H1 (cell line): ENCODE results near the gene TMEM150A. TPM values are rescaled to one million over a fixed set of nuclear protein-coding genes. Genes with fewer than 3 reads are reported as not detected.

ENCODE experiments used
- CTCF ChIA-PET: fragments of 300-600 bp; sonication (Branson Sonifier 250); formaldehyde crosslinking; loops from one replicate; lab custom pipeline; 2021; ENCODE audit not compliant: partially characterized antibody; lab: Charles Lee
- POLR2A ChIA-PET: fragments of 300-600 bp; sonication (Branson Sonifier 250); formaldehyde crosslinking; loops from one replicate; lab custom pipeline; 2021; ENCODE audit warnings: inconsistent platforms; ENCODE audit not compliant: partially characterized antibody; lab: Charles Lee
- DNase-seq, 2 experiments: peaks; one replicate each; pipeline versions ENCODE4 v3.0.0 to v3.0.0-alpha.2; 2010 to 2022; ENCODE audit warnings: low spot score in 2 of 2, low read depth in 1 of 2, mixed read lengths in 1 of 2
- FAIRE-seq: peaks from 2 replicates; lab custom pipeline; 2011; peaks lifted over from hg19 to GRCh38; lab: Jason Lieb, UNC
- H2AFZ ChIP-seq: 2 replicates; pipeline ENCODE4 v1.8.1; 2012; ENCODE audit warnings: low read length, inconsistent platforms
- H2AK5ac ChIP-seq: 2 replicates; pipeline ENCODE4 v1.6.1; 2013; ENCODE audit warnings: low read depth, low read length
- H2BK120ac ChIP-seq: replicated peaks from 2 replicates; pipeline ENCODE3; 2013; ENCODE audit warnings: low read depth, low read length, inconsistent platforms
- H2BK12ac ChIP-seq: 2 replicates; pipeline ENCODE4 v1.6.1; 2013; ENCODE audit warnings: low read depth, low read length
- H2BK15ac ChIP-seq: 2 replicates; pipeline ENCODE4 v1.6.1; 2013; ENCODE audit warnings: low read length
- H2BK20ac ChIP-seq: 2 replicates; pipeline ENCODE4 v1.6.1; 2013; ENCODE audit warnings: low read length
- H2BK5ac ChIP-seq: 2 replicates; pipeline ENCODE4 v1.6.1; 2013; ENCODE audit warnings: low read depth, low read length
- H3K14ac ChIP-seq: 2 replicates; pipeline ENCODE4 v1.6.1; 2013; ENCODE audit warnings: inconsistent platforms; ENCODE audit not compliant: insufficient read length
- H3K18ac ChIP-seq: 2 replicates; pipeline ENCODE4 v1.6.1; 2013; ENCODE audit warnings: low read length; ENCODE audit errors: extremely low read depth
- H3K23ac ChIP-seq: 2 replicates; pipeline ENCODE4 v1.6.1; 2013; ENCODE audit warnings: inconsistent platforms; ENCODE audit not compliant: insufficient read length
- H3K23me2 ChIP-seq: 2 replicates; pipeline ENCODE4 v1.6.1; 2013; ENCODE audit warnings: low read depth, low read length
- H3K27ac ChIP-seq: 2 replicates; pipeline ENCODE4 v1.6.1; 2011; ENCODE audit warnings: low read depth, low read length, inconsistent platforms
- H3K27me3 ChIP-seq, 4 experiments: replicated peaks in 1 of 4; 1 replicate in 1 of 4; 2 replicates in 3 of 4; pipeline versions ENCODE4 v1.6.1 to v1.8.1; 2011 to 2013; ENCODE audit warnings: low read length in 3 of 4, mild to moderate bottlenecking in 3 of 4, inconsistent platforms in 2 of 4, mixed read lengths in 2 of 4, moderate library complexity in 1 of 4; ENCODE audit not compliant: control insufficient read depth in 3 of 4, insufficient read depth in 3 of 4; ENCODE audit errors: extremely low read depth in 1 of 4
- H3K36me3 ChIP-seq, 4 experiments: 2 replicates each; pipeline versions ENCODE4 v1.6.1 to v1.8.1; 2011 to 2013; ENCODE audit warnings: mild to moderate bottlenecking in 4 of 4, low read length in 3 of 4, moderate library complexity in 2 of 4, control low read depth in 1 of 4, inconsistent platforms in 1 of 4; ENCODE audit not compliant: insufficient read depth in 4 of 4, control insufficient read depth in 2 of 4
- H3K4ac ChIP-seq: replicated peaks from 2 replicates; pipeline ENCODE3; 2013; ENCODE audit warnings: low read length, low read depth, mixed read lengths, inconsistent platforms; ENCODE audit not compliant: insufficient read length
- H3K4me1 ChIP-seq, 4 experiments: replicated peaks in 1 of 4; 1 replicate in 1 of 4; 2 replicates in 3 of 4; pipeline versions ENCODE4 v1.6.1 to v1.8.1; 2011 to 2013; ENCODE audit warnings: low read length in 3 of 4, inconsistent platforms in 2 of 4, mixed read lengths in 1 of 4; ENCODE audit not compliant: insufficient read depth in 4 of 4, control insufficient read depth in 3 of 4
- H3K4me2 ChIP-seq, 2 experiments: 2 replicates each; pipeline versions ENCODE4 v1.6.1 to v1.8.1; 2011 to 2013; ENCODE audit warnings: low read depth in 2 of 2, low read length in 2 of 2, control low read depth in 1 of 2, inconsistent platforms in 1 of 2, mild to moderate bottlenecking in 1 of 2; ENCODE audit not compliant: insufficient read depth in 1 of 2
- H3K4me3 ChIP-seq, 4 experiments: fragments of 200-600, 300-600 bp in 1 of 4; sonication (generic), shearing (Covaris generic), sonication (Bioruptor Twin) in 1 of 4; 2 replicates each; pipeline versions ENCODE4 v1.5.1 to v1.8.1; 2011 to 2016; ENCODE audit warnings: low read length in 4 of 4, low read depth in 3 of 4, control low read depth in 2 of 4, inconsistent platforms in 2 of 4, mild to moderate bottlenecking in 2 of 4, mixed read lengths in 1 of 4, moderate library complexity in 1 of 4; ENCODE audit not compliant: insufficient read depth in 2 of 4; ENCODE audit errors: extremely low read depth in 1 of 4
- H3K56ac ChIP-seq: replicated peaks from 2 replicates; pipeline ENCODE3; 2013; ENCODE audit warnings: low read depth, mild to moderate bottlenecking, mixed read lengths, low read length, inconsistent platforms; ENCODE audit not compliant: insufficient read length
- H3K79me1 ChIP-seq: 2 replicates; pipeline ENCODE4 v1.6.1; 2013; ENCODE audit warnings: low read depth, low read length, control low read depth
- H3K79me2 ChIP-seq, 2 experiments: 2 replicates each; pipeline versions ENCODE4 v1.6.1 to v1.8.1; 2012 to 2013; ENCODE audit warnings: low read length in 2 of 2, mild to moderate bottlenecking in 2 of 2, inconsistent platforms in 1 of 2; ENCODE audit not compliant: insufficient read depth in 2 of 2, control insufficient read depth in 1 of 2
- H3K9ac ChIP-seq, 4 experiments: replicated peaks in 1 of 4; 1 replicate in 1 of 4; 2 replicates in 3 of 4; pipeline versions ENCODE4 v1.6.1 to v1.8.1; 2011 to 2013; ENCODE audit warnings: low read depth in 3 of 4, low read length in 3 of 4, control low read depth in 2 of 4, mild to moderate bottlenecking in 2 of 4, moderate library complexity in 2 of 4, inconsistent platforms in 1 of 4; ENCODE audit errors: extremely low read depth in 1 of 4
- H3K9me3 ChIP-seq, 2 experiments: 2 replicates each; pipeline versions ENCODE4 v1.6.1 to v1.8.1; 2012 to 2013; ENCODE audit warnings: mild to moderate bottlenecking in 2 of 2, moderate library complexity in 2 of 2, control low read depth in 1 of 2, inconsistent platforms in 1 of 2, low read depth in 1 of 2, low read length in 1 of 2, mixed read lengths in 1 of 2; ENCODE audit not compliant: insufficient read depth in 2 of 2
- H4K20me1 ChIP-seq, 2 experiments: replicated peaks in 1 of 2; 2 replicates each; pipeline versions ENCODE3 to v1.8.1; 2011 to 2013; ENCODE audit warnings: inconsistent platforms in 2 of 2, low read length in 2 of 2, mild to moderate bottlenecking in 1 of 2; ENCODE audit not compliant: insufficient read depth in 2 of 2, control insufficient read depth in 1 of 2
- H4K5ac ChIP-seq: 2 replicates; pipeline ENCODE4 v1.6.1; 2013; ENCODE audit warnings: low read length, low read depth, mixed read lengths, inconsistent platforms; ENCODE audit not compliant: insufficient read length
- H4K8ac ChIP-seq: 2 replicates; pipeline ENCODE4 v1.8.0; 2013; ENCODE audit warnings: mild to moderate bottlenecking, moderate library complexity, low read length, inconsistent platforms; ENCODE audit not compliant: insufficient read depth; ENCODE audit errors: extremely low read depth
- H4K91ac ChIP-seq: replicated peaks from 2 replicates; pipeline ENCODE3; 2013; ENCODE audit warnings: low read length, mixed read lengths, inconsistent platforms; ENCODE audit not compliant: insufficient read length
- GABPA ChIP-seq: IDR thresholded peaks from 2 replicates; pipeline ENCODE4 v1.6.1; 2011; ENCODE audit warnings: mild to moderate bottlenecking, low read length, moderate library complexity, borderline replicate concordance; ENCODE audit not compliant: insufficient read depth
- PHF8 ChIP-seq: fragments of 200-600 bp; sonication (generic); conservative IDR thresholded peaks from 2 replicates; pipeline ENCODE4 v1.7.1; 2012; ENCODE audit warnings: low read depth, mild to moderate bottlenecking, inconsistent platforms, low read length, moderate library complexity
- SIN3A ChIP-seq, 2 experiments: IDR thresholded peaks in 1 of 2; conservative IDR thresholded peaks in 1 of 2; 2 replicates each; pipeline ENCODE4 v1.6.1; 2011 to 2012; ENCODE audit warnings: low read length in 2 of 2, improper control_type of control experiment in 1 of 2, low read depth in 1 of 2, mild to moderate bottlenecking in 1 of 2
- SRF ChIP-seq: IDR thresholded peaks from 2 replicates; pipeline ENCODE4 v1.6.1; 2011; ENCODE audit warnings: mild to moderate bottlenecking, low read depth, low read length, moderate library complexity
- SUZ12 ChIP-seq: fragments of 200-600 bp; sonication (generic); IDR thresholded peaks from 2 replicates; pipeline ENCODE4 v1.6.1; 2012; ENCODE audit warnings: mild to moderate bottlenecking, inconsistent platforms, low read length, moderate library complexity, mixed read lengths
- WGBS, 2 experiments: shearing (Covaris generic) in 1 of 2; methylation state at CpG; one replicate each; pipeline versions ENCODE4 v1.1.6 to v1.1.7; 2013 to 2015; ENCODE audit warnings: low lambda C conversion rate in 2 of 2, mixed read lengths in 2 of 2, inconsistent platforms in 1 of 2, low coverage in 1 of 2, missing lambda C conversion rate in 1 of 2; ENCODE audit not compliant: insufficient replicate concordance in 2 of 2, insufficient coverage in 1 of 2, insufficient read length in 1 of 2; ENCODE audit errors: extremely low coverage in 1 of 2, missing lambda C conversion rate in 1 of 2; 5-methylcytosine and 5-hydroxymethylcytosine counted together
- polyA plus RNA-seq, 7 experiments: library from polyadenylated mRNA; depleted of rRNA in 3 of 7; stranded (reverse) in 5 of 7; unstranded in 2 of 7; fragments of >200 nt in 5 of 7; fragments of 200-250 nt in 2 of 7; gene quantifications; 1 replicate in 5 of 7; 2 replicates in 1 of 7; 4 replicates in 1 of 7; pipeline versions ENCODE4 v1.2.1 to v1.2.3, GENCODE V29; 2011 to 2013; ENCODE audit warnings: missing spikeins in 2 of 7, mixed read lengths in 2 of 7
- total RNA-seq: library from RNA; stranded (reverse); fragmentation: NEBNext Ultra II Directional; extraction: Animal tissue kit (Norgen Biotek cat#: 25700); gene quantifications from 2 replicates; pipeline ENCODE4 v1.2.1, GENCODE V29; 2021

TMEM150A gene
- total and polyA plus RNA-seq, 2 of the 8 experiments (the other 6 are each of a cell fraction or from before 2014, with no cell fraction given): 19.8 to 29.9 TPM

GRCh38 chr2:85642725-85643124, 40.2 kb upstream of the TMEM150A start:
- H2AFZ ChIP-seq: no peak overlapping the region
- no peak for DNase-seq
- no peak overlapping the region for H3K23ac ChIP-seq
- no peak overlapping the region for H3K4me2 ChIP-seq
- no peak overlapping the region for H3K9ac ChIP-seq
- H2BK20ac ChIP-seq: no peak overlapping the region
- no peak overlapping the region for H3K56ac ChIP-seq
- no peak overlapping the region for H4K8ac ChIP-seq
- H3K36me3 ChIP-seq: peaks cover 35 to 96% (median 85%) of the 10 kb centered on the region in 4 experiments
- FAIRE-seq: no peak
- H3K23me2 ChIP-seq: no peaks in the 10 kb centered on the region
- no peak overlapping the region for H3K27ac ChIP-seq
- H3K27me3 ChIP-seq: no peaks in the 10 kb centered on the region
- no peaks in the 10 kb centered on the region for H3K4me1 ChIP-seq
- H3K14ac ChIP-seq: no peak overlapping the region
- H3K4ac ChIP-seq: no peak overlapping the region
- no peak overlapping the region for H2BK5ac ChIP-seq
- H4K20me1 ChIP-seq: peaks cover 0 to 4% of the 10 kb centered on the region in 2 experiments
- CTCF ChIA-PET: interaction anchor here (2.8 kb wide), 1 partner anchor 9 kb away, joined by 11 read pairs; no protein-coding TSS in a partner anchor
- no peak overlapping the region for H2BK15ac ChIP-seq
- WGBS, 2 experiments: 91% methylated on average over 3 of the region's 3 CpGs; no CpG with 5 or more reads in 1 of the 2 experiments
- H3K9me3 ChIP-seq: no peaks in the 10 kb centered on the region
- H2AK5ac ChIP-seq: no peak overlapping the region
- H3K18ac ChIP-seq: no peak overlapping the region
- no peak overlapping the region for H4K5ac ChIP-seq
- POLR2A ChIA-PET: interaction anchor here (1.1 kb wide), 1 partner anchor 20 kb away, joined by 4 read pairs; no protein-coding TSS in a partner anchor
- no peak for TF ChIP-seq GABPA
- no peak for TF ChIP-seq SUZ12
- no peak for TF ChIP-seq PHF8
- TF ChIP-seq SRF: no peak
- no peak for TF ChIP-seq SIN3A (conservative IDR thresholded peaks at IDR 0.05 in 1 of 2, IDR thresholded peaks at IDR 0.05 in 1 of 2; ENCODE audit: low read depth in 1 of 2, low read length in 2 of 2)
- TF ChIP-seq, all 59 proteins: peak for 0
- H2BK120ac ChIP-seq: no peak overlapping the region
- no peaks in the 10 kb centered on the region for H3K79me1 ChIP-seq
- no peak overlapping the region for H3K4me3 ChIP-seq
- H3K79me2 ChIP-seq: no peaks in the 10 kb centered on the region
- H4K91ac ChIP-seq: no peak overlapping the region
- H2BK12ac ChIP-seq: no peak overlapping the region
